HEK293T (cell line): Measurements from ENCODE around the gene IL25.

Source experiments
- FOXM1 ChIP-seq: fragments of 450-650 bp; IDR thresholded peaks from 2 replicates; pipeline ENCODE4 v1.6.1; 2017; ENCODE audit warnings: mild to moderate bottlenecking, borderline replicate concordance
- HDGF ChIP-seq: fragments of 450-650 bp; IDR thresholded peaks from 2 replicates; pipeline ENCODE4 v1.6.1; 2017; ENCODE audit warnings: antibody characterized with exemption, borderline replicate concordance
- NFRKB ChIP-seq: fragments of 450-650 bp; IDR thresholded peaks from 2 replicates; pipeline ENCODE4 v1.6.1; 2016; ENCODE audit warnings: mild to moderate bottlenecking, moderate library complexity
- SUZ12 ChIP-seq: fragments of 450-650 bp; IDR thresholded peaks from 2 replicates; pipeline ENCODE4 v1.6.1; 2016; ENCODE audit warnings: mild to moderate bottlenecking
- TARDBP ChIP-seq: fragments of 450-650 bp; IDR thresholded peaks from 2 replicates; pipeline ENCODE4 v1.6.1; 2016

DNA sequence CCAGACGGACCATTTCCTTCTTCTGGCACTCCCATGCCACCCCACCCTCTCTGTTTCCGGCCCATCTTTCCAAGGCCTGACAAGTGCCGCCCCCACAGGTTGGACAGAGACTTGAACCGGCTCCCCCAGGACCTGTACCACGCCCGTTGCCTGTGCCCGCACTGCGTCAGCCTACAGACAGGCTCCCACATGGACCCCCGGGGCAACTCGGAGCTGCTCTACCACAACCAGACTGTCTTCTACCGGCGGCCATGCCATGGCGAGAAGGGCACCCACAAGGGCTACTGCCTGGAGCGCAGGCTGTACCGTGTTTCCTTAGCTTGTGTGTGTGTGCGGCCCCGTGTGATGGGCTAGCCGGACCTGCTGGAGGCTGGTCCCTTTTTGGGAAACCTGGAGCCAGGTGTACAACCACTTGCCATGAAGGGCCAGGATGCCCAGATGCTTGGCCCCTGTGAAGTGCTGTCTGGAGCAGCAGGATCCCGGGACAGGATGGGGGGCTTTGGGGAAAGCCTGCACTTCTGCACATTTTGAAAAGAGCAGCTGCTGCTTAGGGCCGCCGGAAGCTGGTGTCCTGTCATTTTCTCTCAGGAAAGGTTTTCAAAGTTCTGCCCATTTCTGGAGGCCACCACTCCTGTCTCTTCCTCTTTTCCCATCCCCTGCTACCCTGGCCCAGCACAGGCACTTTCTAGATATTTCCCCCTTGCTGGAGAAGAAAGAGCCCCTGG is 3.1 kb downstream of the IL25 start:
- TF ChIP-seq SUZ12: no peak
- TF ChIP-seq FOXM1: no peak
- no peak for TF ChIP-seq NFRKB
- TF ChIP-seq HDGF: no peak
- TF ChIP-seq TARDBP: no peak
